ENCODE data around the gene ZNF521. TPM values are rescaled to one million over a fixed set of nuclear protein-coding genes. Genes with fewer than 3 reads are reported as not detected.

Gene ZNF521
- total RNA-seq, 1 experiment from 2014 or later = 0.04 TPM

- no peak overlapping the region for H3K4me3 ChIP-seq (ENCODE audit: low read length)
- intact Hi-C loops (cut with micrococcal nuclease) = no loop called here
Measured at GRCh38 chr18:25062720-25063119, 289.2 kb downstream of the ZNF521 start.

GRCh38 chr18:25061395-25061794 is 290.6 kb downstream of the ZNF521 start:
- no peaks in the 10 kb centered on the region for H3K4me1 ChIP-seq (ENCODE audit: insufficient read depth, low read length)
- H3K4me3 ChIP-seq (ENCODE audit: low read length) = no peak overlapping the region
- no peaks in the 10 kb centered on the region for H4K20me1 ChIP-seq (ENCODE audit: low read length)
- ChIA-PET CTCF (no interaction called here), POLR2A (ENCODE audit: unreplicated experiment) (no interaction called here)
- no peaks in the 10 kb centered on the region for H3K9me3 ChIP-seq (ENCODE audit: low read length)
- H3K27ac ChIP-seq (ENCODE audit: low read length) = no peak overlapping the region
- BruUV-seq (replicated peaks) = no TSS peak
- H3K36me3 ChIP-seq (ENCODE audit: low read depth, low read length) = no peaks in the 10 kb centered on the region
- ATAC-seq (no peak), DNase-seq (no peak)
- TF ChIP-seq EZH2phosphoT487 (IDR thresholded peaks at IDR 0.05; ENCODE audit: borderline replicate concordance, low read length) (no peak), CTCF (conservative IDR thresholded peaks at IDR 0.05; ENCODE audit: low read depth, low read length) (no peak), EZH2 (IDR thresholded peaks at IDR 0.05; ENCODE audit: low read length, unreplicated experiment) (no peak)
- H3K4me2 ChIP-seq (ENCODE audit: low read length) = no peak overlapping the region
- H2AFZ ChIP-seq (ENCODE audit: low read length) = no peak overlapping the region
- H3K79me2 ChIP-seq (ENCODE audit: low read length) = no peaks in the 10 kb centered on the region
- H3K9me2 ChIP-seq (replicated peaks; ENCODE audit: low read length) = no peaks in the 10 kb centered on the region
- H3K9ac ChIP-seq (ENCODE audit: low read length) = no peak overlapping the region
- intact Hi-C loops (cut with micrococcal nuclease) = no loop called here
- no peaks in the 10 kb centered on the region for H3F3A ChIP-seq (ENCODE audit: low read length, unreplicated experiment)
- H3K27me3 ChIP-seq (ENCODE audit: low read length) = peaks cover 24% of the 10 kb centered on the region

More at GRCh38 chr18:25062720-25063119, 289.2 kb downstream of the ZNF521 start:
- no peaks in the 10 kb centered on the region for H3K9me3 ChIP-seq (ENCODE audit: low read length)
- no peaks in the 10 kb centered on the region for H3K79me2 ChIP-seq (ENCODE audit: low read length)
- H3K27ac ChIP-seq (ENCODE audit: low read length) = no peak overlapping the region
- ChIA-PET POLR2A (ENCODE audit: unreplicated experiment) (no interaction called here), CTCF (no interaction called here)
- DNase-seq (peak; percentile 7), ATAC-seq (no peak)
- H3K4me2 ChIP-seq (ENCODE audit: low read length) = no peak overlapping the region
- BruUV-seq (replicated peaks) = no TSS peak
- no peaks in the 10 kb centered on the region for H3K4me1 ChIP-seq (ENCODE audit: insufficient read depth, low read length)
- H3F3A ChIP-seq (ENCODE audit: low read length, unreplicated experiment) = no peaks in the 10 kb centered on the region
- no peaks in the 10 kb centered on the region for H3K9me2 ChIP-seq (replicated peaks; ENCODE audit: low read length)
- TF ChIP-seq EZH2 (IDR thresholded peaks at IDR 0.05; ENCODE audit: low read length, unreplicated experiment) (no peak), CTCF (conservative IDR thresholded peaks at IDR 0.05; ENCODE audit: low read depth, low read length) (peak; percentile 36; the same call in 1 of the 2 replicates)
- H3K9ac ChIP-seq (ENCODE audit: low read length) = no peak overlapping the region
- H3K36me3 ChIP-seq (ENCODE audit: low read depth, low read length) = no peaks in the 10 kb centered on the region
- no peaks in the 10 kb centered on the region for H4K20me1 ChIP-seq (ENCODE audit: low read length)
- H3K27me3 ChIP-seq (ENCODE audit: low read length) = peaks cover 35% of the 10 kb centered on the region
- H2AFZ ChIP-seq (ENCODE audit: low read length) = no peak overlapping the region

GRCh38 chr18:25058521-25058920 is 293.4 kb downstream of the ZNF521 start:
- Histone ChIP-seq H4K20me1 (ENCODE audit: low read length) (no peaks in the 10 kb centered on the region), H3K4me2 (ENCODE audit: low read length) (no peak overlapping the region), H3F3A (ENCODE audit: low read length, unreplicated experiment) (no peaks in the 10 kb centered on the region), H3K27me3 (ENCODE audit: low read length) (peaks cover 2% of the 10 kb centered on the region; the same call in 1 of the 2 replicates), H3K9ac (ENCODE audit: low read length) (no peak overlapping the region), H2AFZ (ENCODE audit: low read length) (no peak overlapping the region), H3K4me1 (ENCODE audit: insufficient read depth, low read length) (peaks cover 8% of the 10 kb centered on the region), H3K9me3 (ENCODE audit: low read length) (no peaks in the 10 kb centered on the region), H3K36me3 (ENCODE audit: low read depth, low read length) (no peaks in the 10 kb centered on the region), H3K79me2 (ENCODE audit: low read length) (no peaks in the 10 kb centered on the region), H3K4me3 (ENCODE audit: low read length) (no peak overlapping the region), H3K9me2 (replicated peaks; ENCODE audit: low read length) (no peaks in the 10 kb centered on the region), H3K27ac (ENCODE audit: low read length) (no peak overlapping the region)
- ChIA-PET CTCF (no interaction called here), POLR2A (ENCODE audit: unreplicated experiment) (no interaction called here)
- ATAC-seq (no peak), DNase-seq (no peak)
- intact Hi-C loops (cut with micrococcal nuclease) = no loop called here
- no peak for TF ChIP-seq EZH2 (IDR thresholded peaks at IDR 0.05; ENCODE audit: low read length, unreplicated experiment)
- no peak for TF ChIP-seq EZH2phosphoT487 (IDR thresholded peaks at IDR 0.05; ENCODE audit: borderline replicate concordance, low read length)
- no peak for TF ChIP-seq CTCF (conservative IDR thresholded peaks at IDR 0.05; ENCODE audit: low read depth, low read length)
- no TSS peak for BruUV-seq (replicated peaks)
